PFSK-1 (cell line): ENCODE results near the gene DPEP1.

Experiments used
- FOXP2 ChIP-seq: optimal IDR thresholded peaks from 2 replicates; pipeline ENCODE3; 2011; ENCODE audit warnings: borderline replicate concordance, control low read depth, inconsistent platforms; ENCODE audit not compliant: insufficient read depth; ENCODE audit errors: extremely low read length, extremely low read depth
- POLR2AphosphoS5 ChIP-seq: IDR thresholded peaks from 2 replicates; pipeline ENCODE4 v1.6.1; 2012; ENCODE audit warnings: low read depth, mild to moderate bottlenecking, control low read depth, low read length, moderate library complexity
- SIN3A ChIP-seq: IDR thresholded peaks from 2 replicates; pipeline ENCODE4 v1.6.1; 2012; ENCODE audit warnings: mild to moderate bottlenecking, low read length, moderate library complexity, borderline replicate concordance; ENCODE audit not compliant: insufficient read depth
- TAF1 ChIP-seq: IDR thresholded peaks from 2 replicates; pipeline ENCODE4 v1.6.1; 2012; ENCODE audit warnings: low read length, control low read depth, borderline replicate concordance; ENCODE audit not compliant: insufficient read depth
- TF ChIP-seq, protein P1 (sequence below), 2 experiments: IDR thresholded peaks; 2 replicates each; pipeline versions ENCODE4 v1.6.1 to v1.8.0; 2011 to 2012; ENCODE audit warnings: low read depth in 2 of 2, low read length in 2 of 2, control low read depth in 1 of 2, inconsistent platforms in 1 of 2, mild to moderate bottlenecking in 1 of 2, moderate library complexity in 1 of 2; ENCODE audit not compliant: insufficient read depth in 1 of 2

DPEP1 gene

GRCh38 chr16:89606006-89606405 is 7.4 kb upstream of the DPEP1 start:
- TF ChIP-seq POLR2AphosphoS5 (no peak), SIN3A (no peak), FOXP2 (no peak), TAF1 (no peak)
- TF ChIP-seq, protein P1, sequence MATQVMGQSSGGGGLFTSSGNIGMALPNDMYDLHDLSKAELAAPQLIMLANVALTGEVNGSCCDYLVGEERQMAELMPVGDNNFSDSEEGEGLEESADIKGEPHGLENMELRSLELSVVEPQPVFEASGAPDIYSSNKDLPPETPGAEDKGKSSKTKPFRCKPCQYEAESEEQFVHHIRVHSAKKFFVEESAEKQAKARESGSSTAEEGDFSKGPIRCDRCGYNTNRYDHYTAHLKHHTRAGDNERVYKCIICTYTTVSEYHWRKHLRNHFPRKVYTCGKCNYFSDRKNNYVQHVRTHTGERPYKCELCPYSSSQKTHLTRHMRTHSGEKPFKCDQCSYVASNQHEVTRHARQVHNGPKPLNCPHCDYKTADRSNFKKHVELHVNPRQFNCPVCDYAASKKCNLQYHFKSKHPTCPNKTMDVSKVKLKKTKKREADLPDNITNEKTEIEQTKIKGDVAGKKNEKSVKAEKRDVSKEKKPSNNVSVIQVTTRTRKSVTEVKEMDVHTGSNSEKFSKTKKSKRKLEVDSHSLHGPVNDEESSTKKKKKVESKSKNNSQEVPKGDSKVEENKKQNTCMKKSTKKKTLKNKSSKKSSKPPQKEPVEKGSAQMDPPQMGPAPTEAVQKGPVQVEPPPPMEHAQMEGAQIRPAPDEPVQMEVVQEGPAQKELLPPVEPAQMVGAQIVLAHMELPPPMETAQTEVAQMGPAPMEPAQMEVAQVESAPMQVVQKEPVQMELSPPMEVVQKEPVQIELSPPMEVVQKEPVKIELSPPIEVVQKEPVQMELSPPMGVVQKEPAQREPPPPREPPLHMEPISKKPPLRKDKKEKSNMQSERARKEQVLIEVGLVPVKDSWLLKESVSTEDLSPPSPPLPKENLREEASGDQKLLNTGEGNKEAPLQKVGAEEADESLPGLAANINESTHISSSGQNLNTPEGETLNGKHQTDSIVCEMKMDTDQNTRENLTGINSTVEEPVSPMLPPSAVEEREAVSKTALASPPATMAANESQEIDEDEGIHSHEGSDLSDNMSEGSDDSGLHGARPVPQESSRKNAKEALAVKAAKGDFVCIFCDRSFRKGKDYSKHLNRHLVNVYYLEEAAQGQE (IDR thresholded peaks at IDR 0.05; ENCODE audit: insufficient read depth in 1 of 2, low read depth in 2 of 2, low read length in 2 of 2): no peak

- TF ChIP-seq FOXP2 (no peak), TAF1 (no peak)
Measured at GRCh38 chr16:89607453-89607852, 6.0 kb upstream of the DPEP1 start.

GRCh38 chr16:89607937-89608740 is 5.3 kb upstream of the DPEP1 start:
- TF ChIP-seq TAF1: no peak
- no peak for TF ChIP-seq POLR2AphosphoS5
- TF ChIP-seq SIN3A: no peak
- TF ChIP-seq, protein P1 (IDR thresholded peaks at IDR 0.05; ENCODE audit: insufficient read depth in 1 of 2, low read depth in 2 of 2, low read length in 2 of 2): no peak
- no peak for TF ChIP-seq FOXP2

DNA sequence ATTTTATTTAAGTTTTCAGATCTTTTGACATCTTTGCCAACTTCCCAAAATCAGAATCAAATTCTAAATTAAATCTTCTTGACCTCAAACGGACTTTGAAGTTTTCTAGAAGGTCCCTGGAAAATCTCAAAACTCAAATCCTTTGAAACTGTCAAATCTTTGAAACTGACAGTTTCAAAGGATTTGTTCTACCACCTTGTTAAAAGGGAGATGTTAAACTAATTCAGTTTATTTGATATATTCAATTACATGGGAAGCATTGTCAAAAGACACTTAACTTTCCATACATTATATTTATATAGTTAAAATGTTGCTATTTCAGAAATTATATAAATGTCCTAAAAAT is 3.4 kb upstream of the DPEP1 start:
- TF ChIP-seq SIN3A (no peak), FOXP2 (no peak), POLR2AphosphoS5 (no peak), TAF1 (no peak)
- TF ChIP-seq, protein P1 (IDR thresholded peaks at IDR 0.05; ENCODE audit: insufficient read depth in 1 of 2, low read depth in 2 of 2, low read length in 2 of 2): no peak

- TF ChIP-seq, protein P1 (IDR thresholded peaks at IDR 0.05; ENCODE audit: insufficient read depth in 1 of 2, low read depth in 2 of 2, low read length in 2 of 2): no peak
- no peak for TF ChIP-seq TAF1
- no peak for TF ChIP-seq FOXP2
- TF ChIP-seq SIN3A: no peak
- no peak for TF ChIP-seq POLR2AphosphoS5
Measured at GRCh38 chr16:89612415-89613166, 851 bp upstream of the DPEP1 start.
